Measurements from ENCODE around the gene DENND1B.

The DENND1B gene

DNA sequence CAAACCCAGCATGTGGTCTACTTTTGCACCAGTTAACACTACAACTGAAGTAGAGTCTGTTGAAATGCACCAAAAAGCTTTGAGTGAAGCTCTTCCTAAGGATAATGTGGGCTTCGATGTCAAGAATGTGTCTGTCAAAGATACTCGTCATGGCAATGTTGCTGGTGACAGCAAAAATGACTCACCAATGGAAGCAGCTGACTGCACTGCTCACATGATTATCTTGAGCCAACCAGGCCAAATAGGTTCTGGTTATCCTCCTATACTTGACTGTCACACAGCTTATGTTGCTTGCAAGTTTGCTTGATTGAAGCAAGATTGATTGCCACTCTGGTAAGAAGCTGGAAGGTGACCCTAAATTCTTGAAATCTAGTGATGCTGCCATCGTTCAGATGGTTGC, 85.2 kb downstream of the DENND1B start:
- no peak overlapping the region for H3K4me2 ChIP-seq (ENCODE audit: low read depth, low read length)
- peaks cover 99% of the 10 kb centered on the region for H3K79me2 ChIP-seq (ENCODE audit: low read length)
- no peak overlapping the region for H2AFZ ChIP-seq (ENCODE audit: low read length)

GRCh38 chr1:197688233-197688632, 87.0 kb downstream of the DENND1B start:
- no peak overlapping the region for H3K9ac ChIP-seq (ENCODE audit: low read length)
- peaks cover 9% of the 10 kb centered on the region for H3K36me3 ChIP-seq (replicated peaks; ENCODE audit: insufficient read depth, low read length)
- H3K9me3 ChIP-seq (replicated peaks; ENCODE audit: insufficient read depth, low read length): no peaks in the 10 kb centered on the region
- H2AFZ ChIP-seq (ENCODE audit: low read length): no peak overlapping the region
- H4K20me1 ChIP-seq (ENCODE audit: insufficient read depth, low read length): peaks cover 7% of the 10 kb centered on the region
- H3K4me2 ChIP-seq (ENCODE audit: low read depth, low read length): no peak overlapping the region
- no peak overlapping the region for H3K27ac ChIP-seq (ENCODE audit: low read length)
- DNase-seq: no peak
- no peaks in the 10 kb centered on the region for H3K9me2 ChIP-seq (replicated peaks; ENCODE audit: insufficient read depth, low read length)
- TF ChIP-seq EZH2phosphoT487 (IDR thresholded peaks at IDR 0.05; ENCODE audit: low read length) (no peak), EZH2 (optimal IDR thresholded peaks at IDR 0.05; ENCODE audit: low read depth, low read length) (no peak)
- TF ChIP-seq, protein P1, sequence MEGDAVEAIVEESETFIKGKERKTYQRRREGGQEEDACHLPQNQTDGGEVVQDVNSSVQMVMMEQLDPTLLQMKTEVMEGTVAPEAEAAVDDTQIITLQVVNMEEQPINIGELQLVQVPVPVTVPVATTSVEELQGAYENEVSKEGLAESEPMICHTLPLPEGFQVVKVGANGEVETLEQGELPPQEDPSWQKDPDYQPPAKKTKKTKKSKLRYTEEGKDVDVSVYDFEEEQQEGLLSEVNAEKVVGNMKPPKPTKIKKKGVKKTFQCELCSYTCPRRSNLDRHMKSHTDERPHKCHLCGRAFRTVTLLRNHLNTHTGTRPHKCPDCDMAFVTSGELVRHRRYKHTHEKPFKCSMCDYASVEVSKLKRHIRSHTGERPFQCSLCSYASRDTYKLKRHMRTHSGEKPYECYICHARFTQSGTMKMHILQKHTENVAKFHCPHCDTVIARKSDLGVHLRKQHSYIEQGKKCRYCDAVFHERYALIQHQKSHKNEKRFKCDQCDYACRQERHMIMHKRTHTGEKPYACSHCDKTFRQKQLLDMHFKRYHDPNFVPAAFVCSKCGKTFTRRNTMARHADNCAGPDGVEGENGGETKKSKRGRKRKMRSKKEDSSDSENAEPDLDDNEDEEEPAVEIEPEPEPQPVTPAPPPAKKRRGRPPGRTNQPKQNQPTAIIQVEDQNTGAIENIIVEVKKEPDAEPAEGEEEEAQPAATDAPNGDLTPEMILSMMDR (IDR thresholded peaks at IDR 0.05; ENCODE audit: low read length): no peak
- H3K27me3 ChIP-seq (replicated peaks; ENCODE audit: insufficient read depth, low read length): no peaks in the 10 kb centered on the region
- no peak overlapping the region for H3K4me3 ChIP-seq (ENCODE audit: low read length)
- H3F3A ChIP-seq (ENCODE audit: insufficient read depth, low read length): no peaks in the 10 kb centered on the region
- no peaks in the 10 kb centered on the region for H3K4me1 ChIP-seq (ENCODE audit: low read length)
- H3K79me2 ChIP-seq (ENCODE audit: low read length): peaks cover 100% of the 10 kb centered on the region

More for the DNA sequence above, 85.2 kb downstream of the DENND1B start:
- 0 out of 2 replicates have a peak, but pooled peaks cover 7% of the 10 kb centered on the region for H3K4me1 ChIP-seq (ENCODE audit: low read length)
- no peaks in the 10 kb centered on the region for H3K9me3 ChIP-seq (replicated peaks; ENCODE audit: insufficient read depth, low read length)
- no peaks in the 10 kb centered on the region for H3K27me3 ChIP-seq (replicated peaks; ENCODE audit: insufficient read depth, low read length)
- H3K36me3 ChIP-seq (replicated peaks; ENCODE audit: insufficient read depth, low read length): peaks cover 9% of the 10 kb centered on the region
- no peak overlapping the region for H3K4me3 ChIP-seq (ENCODE audit: low read length)
- DNase-seq: no peak
- H3K27ac ChIP-seq (ENCODE audit: low read length): no peak overlapping the region
- H3F3A ChIP-seq (ENCODE audit: insufficient read depth, low read length): no peaks in the 10 kb centered on the region
- no peaks in the 10 kb centered on the region for H3K9me2 ChIP-seq (replicated peaks; ENCODE audit: insufficient read depth, low read length)
- peaks cover 7% of the 10 kb centered on the region for H4K20me1 ChIP-seq (ENCODE audit: insufficient read depth, low read length)
- TF ChIP-seq, protein P1 (IDR thresholded peaks at IDR 0.05; ENCODE audit: low read length): no peak
- TF ChIP-seq EZH2 (optimal IDR thresholded peaks at IDR 0.05; ENCODE audit: low read depth, low read length) (no peak), EZH2phosphoT487 (IDR thresholded peaks at IDR 0.05; ENCODE audit: low read length) (no peak)
- H3K9ac ChIP-seq (ENCODE audit: low read length): no peak overlapping the region

- H3K4me1 ChIP-seq (ENCODE audit: low read length): 0 out of 2 replicates have a peak, but pooled peaks cover 1% of the 10 kb centered on the region
- DNase-seq: no peak
- no peak overlapping the region for H3K9ac ChIP-seq (ENCODE audit: low read length)
- peaks cover 100% of the 10 kb centered on the region for H3K79me2 ChIP-seq (ENCODE audit: low read length)
- H3F3A ChIP-seq (ENCODE audit: insufficient read depth, low read length): no peaks in the 10 kb centered on the region
- H4K20me1 ChIP-seq (ENCODE audit: insufficient read depth, low read length): peaks cover 7% of the 10 kb centered on the region; the same call in 1 of the 2 replicates
- peaks cover 9% of the 10 kb centered on the region for H3K36me3 ChIP-seq (replicated peaks; ENCODE audit: insufficient read depth, low read length)
- no peak overlapping the region for H3K4me2 ChIP-seq (ENCODE audit: low read depth, low read length)
- no peak overlapping the region for H2AFZ ChIP-seq (ENCODE audit: low read length)
- H3K27me3 ChIP-seq (replicated peaks; ENCODE audit: insufficient read depth, low read length): no peaks in the 10 kb centered on the region
- H3K4me3 ChIP-seq (ENCODE audit: low read length): no peak overlapping the region
- no peaks in the 10 kb centered on the region for H3K9me2 ChIP-seq (replicated peaks; ENCODE audit: insufficient read depth, low read length)
- TF ChIP-seq EZH2phosphoT487 (IDR thresholded peaks at IDR 0.05; ENCODE audit: low read length) (no peak), EZH2 (optimal IDR thresholded peaks at IDR 0.05; ENCODE audit: low read depth, low read length) (no peak)
- TF ChIP-seq, protein P1 (IDR thresholded peaks at IDR 0.05; ENCODE audit: low read length): no peak
- H3K27ac ChIP-seq (ENCODE audit: low read length): no peak overlapping the region
- H3K9me3 ChIP-seq (replicated peaks; ENCODE audit: insufficient read depth, low read length): no peaks in the 10 kb centered on the region
These were observed 88.5 kb downstream of the DENND1B start for GRCh38 chr1:197686702-197687355.

All from MM.1S (cell line).